Fibroblast of lung (primary cell): ENCODE results near the gene CACNA1F.

Experiments
- CTCF ChIP-seq, 2 donors: IDR thresholded peaks in 1 of 2; conservative IDR thresholded peaks in 1 of 2; 1 replicate in 1 of 2; 2 replicates in 1 of 2; pipeline ENCODE4 v1.5.1; 2011 to 2012; ENCODE audit warnings: low read length in 2 of 2, control low read depth in 1 of 2, inconsistent platforms in 1 of 2, low read depth in 1 of 2, mild to moderate bottlenecking in 1 of 2
- EZH2 ChIP-seq: IDR thresholded peaks from 2 replicates; pipeline ENCODE4 v1.5.1; 2012; ENCODE audit warnings: low read length, control low read depth, mild to moderate bottlenecking; ENCODE audit errors: missing control alignments

GRCh38 chrX:49202022-49202421 lies 31.1 kb downstream of the CACNA1F start:
- TF ChIP-seq CTCF (conservative IDR thresholded peaks at IDR 0.05 in 1 of 2, IDR thresholded peaks at IDR 0.05 in 1 of 2; ENCODE audit: low read depth in 1 of 2, low read length in 2 of 2) (no peak), EZH2 (no peak)
